Stimulated activated CD8-positive, alpha-beta memory T cell treated with anti-CD3 and anti-CD28 coated beads, Interleukin-2, amount 100 ng/mL, for 48 hours (primary cell): ENCODE measurements around the gene SAMHD1.
"Not testable (repeated sequence)": the region's sequence is repeated elsewhere in the genome, so short reads cannot be mapped to it uniquely, and the experiment has no call there.

Experiments
- DNase-seq, 2 donors: peaks; one replicate each; pipeline ENCODE4 v3.0.0-alpha.2; 2020; ENCODE audit warnings: low read depth in 2 of 2

The SAMHD1 gene

DNA sequence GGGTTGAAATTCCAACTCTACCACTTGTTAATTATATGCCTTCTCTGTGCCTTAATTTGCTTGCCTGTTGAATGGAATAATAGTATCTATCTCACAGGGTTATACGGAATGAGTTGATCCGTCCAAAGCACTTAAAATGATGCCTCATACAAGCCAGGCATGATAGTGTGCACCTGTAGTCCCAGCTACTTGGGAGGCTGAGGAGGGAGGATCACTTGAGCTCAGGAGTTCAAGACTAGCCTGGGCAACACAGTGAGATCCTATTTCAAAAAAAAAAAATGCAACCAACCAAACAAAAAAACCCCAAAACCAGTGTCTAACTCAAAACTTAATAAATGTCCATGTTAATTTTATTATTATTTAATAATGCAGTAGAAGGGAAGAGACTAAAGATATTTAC lies 35.3 kb downstream of the SAMHD1 start:
- no peak for DNase-seq

DNA sequence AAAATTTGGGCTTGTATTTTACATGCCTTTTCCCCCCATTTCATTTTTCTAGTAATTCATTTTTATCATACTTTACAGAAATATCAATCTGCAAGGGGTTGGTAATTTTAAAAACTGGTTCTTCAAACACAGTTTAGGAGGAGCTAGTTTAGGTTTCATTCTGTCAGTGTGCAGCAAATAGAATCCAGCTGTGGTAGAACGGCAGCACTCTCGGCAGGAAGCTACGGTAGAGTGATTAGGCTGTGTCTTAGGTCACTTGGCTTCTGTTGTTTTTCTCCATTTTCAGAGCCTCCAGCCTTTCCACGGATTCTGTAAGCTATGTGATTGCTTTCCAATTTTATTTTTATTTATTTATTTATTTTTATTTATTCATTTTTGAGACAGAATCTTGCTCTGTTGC lies 42.9 kb downstream of the SAMHD1 start:
- DNase-seq, result no peak

- not testable (repeated sequence) for DNase-seq
Measured at GRCh38 chr20:36906086-36906485, 45.4 kb downstream of the SAMHD1 start.

DNA sequence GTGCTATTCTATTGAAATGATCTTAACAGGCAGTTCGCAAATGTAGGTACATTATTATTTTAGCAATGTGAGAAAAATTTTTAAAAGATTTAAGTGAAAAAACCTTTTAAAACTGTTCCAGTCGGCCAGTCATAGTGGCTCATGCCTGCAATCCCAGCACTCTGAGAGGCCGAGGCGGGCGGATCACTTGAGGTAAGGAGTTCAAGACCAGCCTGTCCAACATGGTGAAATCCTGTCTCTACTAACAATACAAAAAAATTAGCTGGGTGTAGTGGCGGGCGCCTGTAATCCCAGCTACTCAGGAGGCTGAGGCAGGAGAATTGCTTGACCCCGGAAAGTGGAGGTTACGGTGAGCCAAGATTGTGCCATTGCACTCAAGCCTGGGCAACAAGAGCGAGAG lies 45.9 kb downstream of the SAMHD1 start:
- not testable (repeated sequence) for DNase-seq

GRCh38 chr20:36904690-36905089 lies 46.8 kb downstream of the SAMHD1 start:
- no peak for DNase-seq

DNA sequence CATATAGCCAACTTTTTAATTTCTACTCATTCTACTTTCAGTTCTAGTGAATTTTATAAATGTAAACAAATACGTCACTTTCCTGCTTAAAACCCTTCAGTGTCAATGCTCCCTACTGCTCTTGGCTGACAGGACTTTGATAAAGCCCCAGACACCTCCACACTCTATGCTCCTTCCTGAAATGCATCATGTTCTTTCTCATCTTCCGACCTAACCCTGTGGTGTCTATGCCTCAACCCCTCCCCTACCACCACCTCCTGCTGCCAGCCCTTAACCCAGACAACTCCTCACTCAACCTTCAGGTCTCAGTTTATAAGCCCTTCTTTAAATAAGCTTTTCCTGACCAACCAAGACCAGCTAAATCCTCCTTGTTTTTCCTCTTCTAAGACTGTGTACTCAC lies 56.5 kb downstream of the SAMHD1 start:
- DNase-seq, result no peak

GRCh38 chr20:36893801-36894200 lies 57.7 kb downstream of the SAMHD1 start:
- DNase-seq, result no peak

- DNase-seq, result no peak
Measured at GRCh38 chr20:36891211-36891610, 60.3 kb downstream of the SAMHD1 start.

GRCh38 chr20:36890586-36890985 lies 60.9 kb downstream of the SAMHD1 start:
- no peak for DNase-seq

GRCh38 chr20:36888880-36889516 lies 62.5 kb downstream of the SAMHD1 start:
- DNase-seq, result no peak

- no peak for DNase-seq
Measured at GRCh38 chr20:36887752-36888090, 63.8 kb downstream of the SAMHD1 start.

DNA sequence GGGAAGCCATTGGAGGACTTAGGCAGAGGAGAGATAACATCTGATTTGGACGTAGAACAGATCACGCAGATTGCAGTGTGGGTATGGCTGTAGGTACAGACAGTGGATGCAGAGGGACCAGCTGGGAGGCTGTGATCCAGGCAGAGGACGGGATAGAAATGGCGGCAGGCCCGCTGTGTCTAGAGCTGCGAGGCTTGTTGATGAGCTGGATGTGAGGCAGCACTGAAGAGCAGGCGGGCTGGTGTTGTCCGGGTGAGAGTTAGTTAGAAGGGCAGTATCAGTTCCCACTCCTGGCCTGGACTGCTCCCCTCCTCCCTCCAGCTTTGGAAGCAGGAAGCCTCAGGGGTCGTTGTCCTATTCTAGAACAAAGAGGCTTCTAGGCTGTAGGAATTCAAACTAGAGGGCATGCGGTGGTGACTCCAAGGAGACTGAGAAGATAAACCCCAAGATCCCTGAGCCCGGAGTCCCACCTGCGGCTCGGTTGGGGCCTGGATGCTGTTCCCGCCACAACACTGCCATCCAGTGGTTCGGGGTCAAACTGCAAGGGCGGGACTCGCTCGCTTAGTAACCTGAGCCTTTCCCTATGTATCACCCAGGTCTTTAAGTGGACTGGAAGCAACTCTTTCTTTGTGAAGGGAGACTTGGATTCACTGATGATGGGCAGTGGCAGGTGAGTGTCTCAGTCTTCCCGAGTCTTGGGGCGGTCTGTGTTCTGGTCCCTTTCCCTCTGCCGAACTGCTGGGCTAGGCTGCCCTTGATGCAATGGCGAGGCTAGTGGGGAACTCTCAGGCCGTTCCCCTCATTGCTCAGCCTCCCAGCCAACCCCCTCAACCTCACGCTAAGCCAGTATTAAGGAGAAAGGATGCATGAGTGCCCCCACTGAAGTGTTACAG lies 64.4 kb downstream of the SAMHD1 start:
- peak; percentile 71 to 81 for DNase-seq

DNA sequence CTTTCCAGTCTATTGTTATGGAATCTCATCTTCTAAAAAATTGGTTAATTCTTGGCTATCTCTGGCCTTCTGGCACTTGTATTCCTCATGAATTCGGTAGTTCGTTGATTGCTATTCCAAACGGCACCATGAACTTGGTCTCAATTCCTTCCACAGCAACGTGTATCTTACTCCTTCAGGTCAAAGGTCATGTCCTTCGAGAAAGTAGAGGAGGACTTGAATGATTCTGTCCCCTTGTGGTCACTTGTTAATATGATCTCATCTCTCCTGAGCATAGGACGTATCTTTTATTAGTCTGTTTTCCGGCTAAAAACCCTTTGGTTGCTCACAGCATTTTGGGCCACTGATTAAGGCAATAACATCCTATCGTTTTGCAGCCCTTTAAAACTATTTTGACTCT lies 66.2 kb downstream of the SAMHD1 start:
- no peak for DNase-seq

GRCh38 chr20:36883977-36884535 lies 67.5 kb downstream of the SAMHD1 start:
- no peak for DNase-seq

DNA sequence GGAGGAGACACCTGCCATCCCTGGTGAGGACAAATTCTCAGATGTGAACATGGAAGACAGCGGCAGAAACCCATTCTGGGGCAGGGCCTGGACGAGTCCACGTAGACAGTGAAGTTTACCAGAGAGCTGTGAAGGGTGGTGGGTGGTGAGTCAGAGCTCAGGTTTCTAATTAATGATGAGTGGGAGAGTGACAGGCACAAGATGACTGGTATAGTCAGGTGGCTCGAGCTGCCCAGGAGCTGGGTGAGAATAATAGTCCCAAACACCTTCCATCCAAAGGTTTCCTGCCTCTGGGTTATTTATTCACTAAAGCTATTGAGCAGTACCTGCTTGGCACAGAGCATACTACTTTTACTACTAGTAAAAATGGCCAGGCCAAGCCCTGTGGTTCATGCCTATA lies 69.6 kb downstream of the SAMHD1 start:
- no peak for DNase-seq

DNA sequence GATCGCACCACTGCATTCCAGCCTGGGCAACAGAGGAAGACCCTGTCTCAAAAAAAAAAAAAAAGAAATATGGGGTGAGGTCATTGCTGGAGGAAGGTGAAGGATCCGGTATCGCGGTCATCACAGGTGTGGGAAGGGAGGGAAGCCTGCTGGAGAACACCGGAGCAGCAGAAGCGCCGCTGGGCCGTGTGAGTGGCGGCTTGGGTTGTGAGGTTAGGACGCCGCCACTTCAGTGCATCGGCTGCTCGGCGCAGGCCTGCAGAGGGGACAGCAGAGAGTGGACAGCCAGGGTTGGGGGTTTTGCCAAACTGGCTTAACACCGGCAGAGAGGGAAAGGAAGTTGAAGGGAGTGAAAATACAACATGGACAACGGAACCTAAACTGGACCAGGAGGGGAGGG lies 70.2 kb downstream of the SAMHD1 start:
- DNase-seq, result no peak

GRCh38 chr20:36880741-36881250 lies 70.7 kb downstream of the SAMHD1 start:
- no peak for DNase-seq

DNA sequence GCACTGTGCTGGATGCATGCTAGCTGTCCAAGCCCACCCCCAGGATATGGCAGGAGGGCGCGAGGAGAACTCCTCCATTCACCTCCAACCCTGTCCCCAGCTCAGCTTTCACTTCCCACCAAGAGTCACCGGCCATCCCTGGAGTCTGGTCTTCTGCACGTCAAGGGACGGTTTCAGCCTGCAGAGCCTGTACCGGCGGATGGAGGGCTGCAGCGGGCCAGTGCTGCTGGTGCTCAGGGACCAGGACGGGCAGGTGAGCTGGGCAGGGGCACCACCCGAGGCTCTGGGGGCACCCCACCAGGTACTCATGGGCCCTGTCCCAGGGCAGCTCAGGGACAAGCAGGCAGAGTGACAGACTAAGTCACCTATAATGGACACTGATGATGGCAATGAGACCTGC lies 72.6 kb downstream of the SAMHD1 start:
- no peak for DNase-seq

DNA sequence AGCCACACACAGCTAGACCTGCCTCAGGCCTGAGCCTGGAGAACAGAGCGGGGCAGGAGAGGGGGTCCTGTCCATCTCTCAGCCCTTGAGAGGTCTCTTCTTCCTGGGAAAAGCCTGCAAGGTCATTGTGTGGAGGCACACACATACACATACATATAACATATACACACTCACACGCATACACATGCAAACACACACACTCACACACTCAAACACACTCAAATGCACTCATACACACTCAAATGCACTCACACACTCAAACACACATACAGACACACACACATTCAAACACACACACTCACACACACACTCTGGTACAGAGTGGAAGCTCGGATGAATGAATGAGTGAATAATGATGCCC lies 75.1 kb downstream of the SAMHD1 start:
- no peak for DNase-seq

GRCh38 chr20:36875702-36876472 lies 75.6 kb downstream of the SAMHD1 start, which contains the start of gene TLDC2:
Gene TLDC2 (plus strand): TSS chr20:36876138. CDS start chr20:36876175, 37 bp downstream.
- DNase-seq, result no peak

- DNase-seq, result not testable (repeated sequence)
Measured at GRCh38 chr20:36875093-36875492, 76.4 kb downstream of the SAMHD1 start.
